ENCODE results near the gene NCOA7. TPM values are rescaled to one million over a fixed set of nuclear protein-coding genes. Genes with fewer than 3 reads are reported as not detected.

The NCOA7 gene
- total RNA-seq, 1 experiment from 2014 or later = 14.4 TPM

DNA sequence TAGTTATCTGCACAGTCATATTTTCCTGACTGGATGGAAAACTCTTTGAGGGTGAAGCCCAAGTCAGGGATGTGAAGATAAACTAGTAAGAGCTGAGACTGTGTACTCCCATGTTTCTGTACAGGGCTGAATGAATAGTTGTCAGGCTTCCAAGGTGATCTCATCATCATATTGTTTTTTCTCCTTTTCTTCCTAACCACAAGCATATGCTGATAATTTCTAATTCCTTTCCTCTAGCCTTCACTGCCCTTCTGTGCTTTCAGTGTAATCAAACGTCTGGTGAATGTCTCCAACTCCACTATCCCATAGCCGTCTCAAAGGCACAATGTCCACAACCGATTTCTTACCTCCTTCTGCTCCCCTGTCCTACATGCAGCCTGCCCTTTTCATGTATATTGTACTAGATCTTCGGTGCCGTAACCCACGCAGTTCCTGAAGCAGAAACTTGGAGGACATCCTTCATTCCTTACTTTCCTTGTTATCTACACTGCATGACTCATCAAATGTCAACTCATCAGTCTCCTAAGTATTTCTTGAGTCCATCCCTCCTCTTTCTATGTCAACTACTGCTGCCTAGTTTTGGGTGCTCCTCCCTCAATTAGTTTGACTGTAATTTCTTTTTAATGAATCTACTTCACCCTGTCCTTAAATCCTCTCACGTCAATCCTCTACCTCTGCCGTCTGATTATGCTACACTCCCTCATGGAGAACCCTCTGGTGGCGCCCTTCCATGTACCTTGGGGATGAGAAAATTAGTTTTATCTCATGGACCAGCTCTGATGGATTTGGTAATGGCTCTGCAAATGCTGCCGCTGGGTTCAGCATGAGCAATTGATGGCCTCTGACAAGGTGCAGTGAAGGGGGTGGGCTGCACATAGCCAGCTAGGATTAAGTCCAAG lies 21.9 kb downstream of the NCOA7 start:
- TF ChIP-seq, protein P1, sequence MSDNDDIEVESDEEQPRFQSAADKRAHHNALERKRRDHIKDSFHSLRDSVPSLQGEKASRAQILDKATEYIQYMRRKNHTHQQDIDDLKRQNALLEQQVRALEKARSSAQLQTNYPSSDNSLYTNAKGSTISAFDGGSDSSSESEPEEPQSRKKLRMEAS (CRISPR knock-in tag; IDR thresholded peaks at IDR 0.05) = no peak
- TF ChIP-seq NFYB (CRISPR knock-in tag; conservative IDR thresholded peaks at IDR 0.05; ENCODE audit: low read depth) (no peak), NR1H2 (CRISPR knock-in tag; IDR thresholded peaks at IDR 0.05) (no peak), GRHL2 (CRISPR knock-in tag; IDR thresholded peaks at IDR 0.05; ENCODE audit: insufficient replicate concordance, severe bottlenecking) (no peak), NFE2L1 (CRISPR knock-in tag; IDR thresholded peaks at IDR 0.05) (no peak), PREB (CRISPR knock-in tag; IDR thresholded peaks at IDR 0.05; ENCODE audit: borderline replicate concordance) (no peak), PRRX2 (CRISPR knock-in tag; IDR thresholded peaks at IDR 0.05) (no peak)
- TF ChIP-seq, protein P2, sequence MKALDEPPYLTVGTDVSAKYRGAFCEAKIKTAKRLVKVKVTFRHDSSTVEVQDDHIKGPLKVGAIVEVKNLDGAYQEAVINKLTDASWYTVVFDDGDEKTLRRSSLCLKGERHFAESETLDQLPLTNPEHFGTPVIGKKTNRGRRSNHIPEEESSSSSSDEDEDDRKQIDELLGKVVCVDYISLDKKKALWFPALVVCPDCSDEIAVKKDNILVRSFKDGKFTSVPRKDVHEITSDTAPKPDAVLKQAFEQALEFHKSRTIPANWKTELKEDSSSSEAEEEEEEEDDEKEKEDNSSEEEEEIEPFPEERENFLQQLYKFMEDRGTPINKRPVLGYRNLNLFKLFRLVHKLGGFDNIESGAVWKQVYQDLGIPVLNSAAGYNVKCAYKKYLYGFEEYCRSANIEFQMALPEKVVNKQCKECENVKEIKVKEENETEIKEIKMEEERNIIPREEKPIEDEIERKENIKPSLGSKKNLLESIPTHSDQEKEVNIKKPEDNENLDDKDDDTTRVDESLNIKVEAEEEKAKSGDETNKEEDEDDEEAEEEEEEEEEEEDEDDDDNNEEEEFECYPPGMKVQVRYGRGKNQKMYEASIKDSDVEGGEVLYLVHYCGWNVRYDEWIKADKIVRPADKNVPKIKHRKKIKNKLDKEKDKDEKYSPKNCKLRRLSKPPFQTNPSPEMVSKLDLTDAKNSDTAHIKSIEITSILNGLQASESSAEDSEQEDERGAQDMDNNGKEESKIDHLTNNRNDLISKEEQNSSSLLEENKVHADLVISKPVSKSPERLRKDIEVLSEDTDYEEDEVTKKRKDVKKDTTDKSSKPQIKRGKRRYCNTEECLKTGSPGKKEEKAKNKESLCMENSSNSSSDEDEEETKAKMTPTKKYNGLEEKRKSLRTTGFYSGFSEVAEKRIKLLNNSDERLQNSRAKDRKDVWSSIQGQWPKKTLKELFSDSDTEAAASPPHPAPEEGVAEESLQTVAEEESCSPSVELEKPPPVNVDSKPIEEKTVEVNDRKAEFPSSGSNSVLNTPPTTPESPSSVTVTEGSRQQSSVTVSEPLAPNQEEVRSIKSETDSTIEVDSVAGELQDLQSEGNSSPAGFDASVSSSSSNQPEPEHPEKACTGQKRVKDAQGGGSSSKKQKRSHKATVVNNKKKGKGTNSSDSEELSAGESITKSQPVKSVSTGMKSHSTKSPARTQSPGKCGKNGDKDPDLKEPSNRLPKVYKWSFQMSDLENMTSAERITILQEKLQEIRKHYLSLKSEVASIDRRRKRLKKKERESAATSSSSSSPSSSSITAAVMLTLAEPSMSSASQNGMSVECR (CRISPR knock-in tag; IDR thresholded peaks at IDR 0.05; ENCODE audit: borderline replicate concordance) = no peak
- CTCF ChIA-PET = no interaction called here
- POLR2A ChIA-PET = no interaction called here
- ATAC-seq (no peak), DNase-seq (ENCODE audit: low spot score) (no peak)
- no peaks in the 10 kb centered on the region for H3K27me3 Mint-ChIP-seq (ENCODE audit: low read depth)
- H3K4me1 Mint-ChIP-seq = peaks cover 6% of the 10 kb centered on the region; the same call in 1 of the 2 replicates
- no peaks in the 10 kb centered on the region for H3K9me3 Mint-ChIP-seq
- no peak overlapping the region for H3K27ac Mint-ChIP-seq
- H3K4me3 Mint-ChIP-seq = no peak overlapping the region
- H3K36me3 Mint-ChIP-seq = no peaks in the 10 kb centered on the region

- Mint-ChIP-seq H3K27me3 (ENCODE audit: low read depth) (no peaks in the 10 kb centered on the region), H3K4me3 (no peak overlapping the region), H3K4me1 (peaks cover 6% of the 10 kb centered on the region; the same call in 1 of the 2 replicates), H3K27ac (no peak overlapping the region), H3K9me3 (no peaks in the 10 kb centered on the region), H3K36me3 (no peaks in the 10 kb centered on the region)
- ATAC-seq (no peak), DNase-seq (ENCODE audit: low spot score) (no peak)
- TF ChIP-seq ETV6 (CRISPR knock-in tag; IDR thresholded peaks at IDR 0.05) (no peak), KAT7 (CRISPR knock-in tag; IDR thresholded peaks at IDR 0.05; ENCODE audit: borderline replicate concordance) (no peak), GABPB1 (CRISPR knock-in tag; IDR thresholded peaks at IDR 0.05) (no peak), ZNF396 (CRISPR knock-in tag; IDR thresholded peaks at IDR 0.05; ENCODE audit: borderline replicate concordance) (no peak), IRF2 (CRISPR knock-in tag; IDR thresholded peaks at IDR 0.05; ENCODE audit: borderline replicate concordance, low read depth) (no peak), FOXP1 (CRISPR knock-in tag; IDR thresholded peaks at IDR 0.05; ENCODE audit: borderline replicate concordance) (no peak)
- TF ChIP-seq, protein P3, sequence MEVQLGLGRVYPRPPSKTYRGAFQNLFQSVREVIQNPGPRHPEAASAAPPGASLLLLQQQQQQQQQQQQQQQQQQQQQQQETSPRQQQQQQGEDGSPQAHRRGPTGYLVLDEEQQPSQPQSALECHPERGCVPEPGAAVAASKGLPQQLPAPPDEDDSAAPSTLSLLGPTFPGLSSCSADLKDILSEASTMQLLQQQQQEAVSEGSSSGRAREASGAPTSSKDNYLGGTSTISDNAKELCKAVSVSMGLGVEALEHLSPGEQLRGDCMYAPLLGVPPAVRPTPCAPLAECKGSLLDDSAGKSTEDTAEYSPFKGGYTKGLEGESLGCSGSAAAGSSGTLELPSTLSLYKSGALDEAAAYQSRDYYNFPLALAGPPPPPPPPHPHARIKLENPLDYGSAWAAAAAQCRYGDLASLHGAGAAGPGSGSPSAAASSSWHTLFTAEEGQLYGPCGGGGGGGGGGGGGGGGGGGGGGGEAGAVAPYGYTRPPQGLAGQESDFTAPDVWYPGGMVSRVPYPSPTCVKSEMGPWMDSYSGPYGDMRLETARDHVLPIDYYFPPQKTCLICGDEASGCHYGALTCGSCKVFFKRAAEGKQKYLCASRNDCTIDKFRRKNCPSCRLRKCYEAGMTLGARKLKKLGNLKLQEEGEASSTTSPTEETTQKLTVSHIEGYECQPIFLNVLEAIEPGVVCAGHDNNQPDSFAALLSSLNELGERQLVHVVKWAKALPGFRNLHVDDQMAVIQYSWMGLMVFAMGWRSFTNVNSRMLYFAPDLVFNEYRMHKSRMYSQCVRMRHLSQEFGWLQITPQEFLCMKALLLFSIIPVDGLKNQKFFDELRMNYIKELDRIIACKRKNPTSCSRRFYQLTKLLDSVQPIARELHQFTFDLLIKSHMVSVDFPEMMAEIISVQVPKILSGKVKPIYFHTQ (CRISPR knock-in tag; IDR thresholded peaks at IDR 0.05) = no peak
- TF ChIP-seq, protein P4, sequence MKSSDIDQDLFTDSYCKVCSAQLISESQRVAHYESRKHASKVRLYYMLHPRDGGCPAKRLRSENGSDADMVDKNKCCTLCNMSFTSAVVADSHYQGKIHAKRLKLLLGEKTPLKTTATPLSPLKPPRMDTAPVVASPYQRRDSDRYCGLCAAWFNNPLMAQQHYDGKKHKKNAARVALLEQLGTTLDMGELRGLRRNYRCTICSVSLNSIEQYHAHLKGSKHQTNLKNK (CRISPR knock-in tag; IDR thresholded peaks at IDR 0.05) = no peak
- TF ChIP-seq, protein P5, sequence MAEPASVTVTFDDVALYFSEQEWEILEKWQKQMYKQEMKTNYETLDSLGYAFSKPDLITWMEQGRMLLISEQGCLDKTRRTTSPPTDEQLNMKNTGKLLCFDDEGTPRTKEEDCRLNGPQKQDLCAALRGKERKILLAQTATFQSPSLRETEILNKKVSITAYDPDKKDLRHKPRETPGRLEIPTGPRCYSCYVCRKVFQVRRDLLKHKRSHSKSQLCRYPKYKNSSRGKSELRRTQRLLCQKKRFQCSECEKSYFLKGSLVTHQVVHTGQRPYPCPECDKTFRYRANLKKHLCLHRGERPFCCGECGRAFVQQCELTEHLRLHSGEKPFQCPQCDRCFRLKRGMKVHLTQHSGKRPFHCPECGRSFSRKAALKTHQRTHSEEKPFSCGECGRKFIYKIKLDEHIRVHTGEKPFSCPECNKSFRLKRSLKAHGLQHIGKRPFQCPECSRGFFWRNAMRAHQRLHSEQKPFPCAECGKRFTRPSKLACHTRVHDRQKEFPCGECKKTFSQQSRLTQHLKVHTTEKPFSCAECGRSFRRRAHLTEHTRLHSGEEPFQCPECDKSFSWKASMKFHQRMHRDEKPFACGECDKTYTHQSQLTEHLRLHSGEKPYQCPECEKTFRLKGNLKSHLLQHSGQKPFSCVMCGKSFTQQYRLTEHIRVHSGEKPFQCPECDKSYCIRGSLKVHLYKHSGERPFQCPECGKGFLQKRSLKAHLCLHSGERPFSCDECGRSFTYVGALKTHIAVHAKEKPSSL (CRISPR knock-in tag; conservative IDR thresholded peaks at IDR 0.05) = no peak
- ChIA-PET POLR2A (no interaction called here), CTCF (no interaction called here)
Observed at GRCh38 chr6:125814481-125814880, 23.7 kb downstream of the NCOA7 start.
